Measurements from ENCODE around the gene SPIB. TPM values are rescaled to one million over a fixed set of nuclear protein-coding genes. Genes with fewer than 3 reads are reported as not detected.
A peak's percentile ranks its signal among the peaks of the same experiment; 100 is the strongest.

The SPIB gene
- total RNA-seq = 0.12 TPM
- long read RNA-seq = 0 reads

GRCh38 chr19:50418176-50419021 is at the start of gene SPIB:
Gene SPIB (plus strand): TSS chr19:50418938. CDS start chr19:50418963, 25 bp downstream.
- intact Hi-C loops (cut with DNase I) = no loop called here
- TF ChIP-seq, protein P1, sequence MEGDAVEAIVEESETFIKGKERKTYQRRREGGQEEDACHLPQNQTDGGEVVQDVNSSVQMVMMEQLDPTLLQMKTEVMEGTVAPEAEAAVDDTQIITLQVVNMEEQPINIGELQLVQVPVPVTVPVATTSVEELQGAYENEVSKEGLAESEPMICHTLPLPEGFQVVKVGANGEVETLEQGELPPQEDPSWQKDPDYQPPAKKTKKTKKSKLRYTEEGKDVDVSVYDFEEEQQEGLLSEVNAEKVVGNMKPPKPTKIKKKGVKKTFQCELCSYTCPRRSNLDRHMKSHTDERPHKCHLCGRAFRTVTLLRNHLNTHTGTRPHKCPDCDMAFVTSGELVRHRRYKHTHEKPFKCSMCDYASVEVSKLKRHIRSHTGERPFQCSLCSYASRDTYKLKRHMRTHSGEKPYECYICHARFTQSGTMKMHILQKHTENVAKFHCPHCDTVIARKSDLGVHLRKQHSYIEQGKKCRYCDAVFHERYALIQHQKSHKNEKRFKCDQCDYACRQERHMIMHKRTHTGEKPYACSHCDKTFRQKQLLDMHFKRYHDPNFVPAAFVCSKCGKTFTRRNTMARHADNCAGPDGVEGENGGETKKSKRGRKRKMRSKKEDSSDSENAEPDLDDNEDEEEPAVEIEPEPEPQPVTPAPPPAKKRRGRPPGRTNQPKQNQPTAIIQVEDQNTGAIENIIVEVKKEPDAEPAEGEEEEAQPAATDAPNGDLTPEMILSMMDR (IDR thresholded peaks at IDR 0.05) = no peak
- Histone ChIP-seq H3K27me3 (ENCODE audit: low read depth) (peaks cover 52% of the 10 kb centered on the region), H3K4me3 (no peak within 1 kb of the TSS), H3K36me3 (no peaks in the 10 kb centered on the region), H3K27ac (no peak within 1 kb of the TSS), H3K4me1 (no peaks in the 10 kb centered on the region), H3K9me3 (no peaks in the 10 kb centered on the region)
- ATAC-seq (no peak), DNase-seq (no peak)

- Histone ChIP-seq H3K36me3 (no peaks in the 10 kb centered on the region), H3K4me1 (peaks cover 27% of the 10 kb centered on the region), H3K9me3 (no peaks in the 10 kb centered on the region), H3K27me3 (ENCODE audit: low read depth) (no peaks in the 10 kb centered on the region), H3K27ac (peak overlapping the region; percentile 63), H3K4me3 (no peak overlapping the region)
- ATAC-seq = peak in 1 of 2 donors; percentile 0
- TF ChIP-seq, protein P1 (IDR thresholded peaks at IDR 0.05) = no peak
- DNase-seq = peak; percentile 59
- intact Hi-C loops (cut with DNase I) = no loop called here
Observed at GRCh38 chr19:50371914-50372475, 46.7 kb upstream of the SPIB start.

GRCh38 chr19:50376166-50377050 is 42.3 kb upstream of the SPIB start, which contains the start of gene NR1H2:
Gene NR1H2 (plus strand): TSS chr19:50376457. CDS start chr19:50377606, 1,149 bp downstream.
- intact Hi-C loops (cut with DNase I) = no loop called here
- DNase-seq = peak; percentile 95
- peak; percentile 92 to 94 for ATAC-seq
- no peaks in the 10 kb centered on the region for H3K27me3 ChIP-seq (ENCODE audit: low read depth)
- H3K4me3 ChIP-seq = peak within 1 kb of the TSS; percentile 94
- H3K36me3 ChIP-seq = peaks cover 42% of the 10 kb centered on the region
- H3K4me1 ChIP-seq = peaks cover 28% of the 10 kb centered on the region
- peak within 1 kb of the TSS; percentile 100 for H3K27ac ChIP-seq
- TF ChIP-seq, protein P1 (IDR thresholded peaks at IDR 0.05) = no peak
- H3K9me3 ChIP-seq = no peaks in the 10 kb centered on the region

DNA sequence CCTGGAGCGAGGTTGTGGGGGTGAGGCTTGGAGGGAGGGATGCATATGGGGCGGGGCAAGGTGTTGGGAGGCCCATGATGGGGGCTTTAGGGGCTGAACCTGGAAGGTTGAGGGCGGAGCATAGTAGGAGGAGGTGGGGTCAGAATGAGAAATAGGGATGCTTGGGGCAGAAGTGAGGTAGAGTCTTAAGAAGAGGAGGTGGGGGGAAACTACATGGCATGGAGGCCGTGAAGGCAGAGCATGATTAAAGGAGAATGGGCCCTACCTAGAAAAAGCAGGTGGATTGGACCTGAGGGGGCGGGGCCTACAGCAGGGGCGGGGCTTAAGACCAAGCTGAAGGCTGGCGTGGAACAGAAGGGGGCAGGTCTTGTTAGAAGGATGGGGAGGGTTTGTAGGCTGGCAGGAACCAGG is 41.7 kb upstream of the SPIB start:
- peak; percentile 8 to 22 for ATAC-seq
- DNase-seq = no peak

More for the DNA sequence above, 41.7 kb upstream of the SPIB start:
- H3K36me3 ChIP-seq = peaks cover 48% of the 10 kb centered on the region
- peaks cover 24% of the 10 kb centered on the region for H3K4me1 ChIP-seq
- no peak overlapping the region for H3K4me3 ChIP-seq
- no peaks in the 10 kb centered on the region for H3K27me3 ChIP-seq (ENCODE audit: low read depth)
- TF ChIP-seq, protein P1 (IDR thresholded peaks at IDR 0.05) = no peak
- H3K27ac ChIP-seq = no peak overlapping the region
- intact Hi-C loops (cut with DNase I) = no loop called here
- no peaks in the 10 kb centered on the region for H3K9me3 ChIP-seq
